Measurements from ENCODE around the gene KCNH8. TPM values are rescaled to one million over a fixed set of nuclear protein-coding genes. Genes with fewer than 3 reads are reported as not detected.

Gene KCNH8
- total RNA-seq, 1 donor = not detected

GRCh38 chr3:19573644-19574043 lies 425.3 kb downstream of the KCNH8 start:
- DNase-seq (ENCODE audit: low read depth) = no peak
- no peak for TF ChIP-seq CTCF (IDR thresholded peaks at IDR 0.05; ENCODE audit: insufficient read depth, low read depth, low read length)

GRCh38 chr3:19574268-19574667 lies 426.0 kb downstream of the KCNH8 start:
- DNase-seq (ENCODE audit: low read depth) = no peak
- TF ChIP-seq CTCF (IDR thresholded peaks at IDR 0.05; ENCODE audit: insufficient read depth, low read depth, low read length) = no peak
- H3K4me3 ChIP-seq (ENCODE audit: low read depth, low read length) = no peak overlapping the region

More at GRCh38 chr3:19573644-19574043, 425.3 kb downstream of the KCNH8 start:
- no peak overlapping the region for H3K4me3 ChIP-seq (ENCODE audit: low read depth, low read length)

DNA sequence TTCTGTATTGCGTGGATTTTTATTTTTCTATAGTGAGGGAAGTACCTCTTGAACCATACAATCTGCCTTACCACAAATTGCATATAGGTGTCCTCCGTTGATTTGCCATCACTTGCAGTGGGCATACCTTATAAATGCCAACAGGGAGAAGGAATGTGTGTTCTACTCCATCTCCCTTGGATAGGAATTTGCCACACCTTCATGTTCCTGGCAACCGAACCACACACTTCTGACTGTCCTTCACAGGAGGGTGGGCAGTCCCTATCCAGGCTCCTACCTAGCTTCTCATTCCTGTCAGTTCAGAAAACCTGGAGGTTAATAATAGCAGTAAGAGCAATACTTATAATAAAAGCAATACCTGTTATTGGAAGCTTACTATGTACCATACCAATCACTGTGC lies 428.0 kb downstream of the KCNH8 start:
- H3K4me3 ChIP-seq (ENCODE audit: low read depth, low read length) = no peak overlapping the region
- no peak for TF ChIP-seq CTCF (IDR thresholded peaks at IDR 0.05; ENCODE audit: insufficient read depth, low read depth, low read length)
- no peak for DNase-seq (ENCODE audit: low read depth)

Small RNA genes lying within 50 kb of the gene (small RNA-seq; reads per million reads assigned to genes)
- gene MIR4791 = not detected

All from fibroblast of villous mesenchyme (primary cell).